H1 (cell line): Measurements from ENCODE around the gene NGEF. TPM values are rescaled to one million over a fixed set of nuclear protein-coding genes. Genes with fewer than 3 reads are reported as not detected.

ENCODE experiments used
- CTCF ChIA-PET: fragments of 300-600 bp; sonication (Branson Sonifier 250); formaldehyde crosslinking; loops from one replicate; lab custom pipeline; 2021; ENCODE audit not compliant: partially characterized antibody; lab: Charles Lee
- POLR2A ChIA-PET: fragments of 300-600 bp; sonication (Branson Sonifier 250); formaldehyde crosslinking; loops from one replicate; lab custom pipeline; 2021; ENCODE audit warnings: inconsistent platforms; ENCODE audit not compliant: partially characterized antibody; lab: Charles Lee
- DNase-seq, 2 experiments: peaks; one replicate each; pipeline versions ENCODE4 v3.0.0 to v3.0.0-alpha.2; 2010 to 2022; ENCODE audit warnings: low spot score in 2 of 2, low read depth in 1 of 2, mixed read lengths in 1 of 2
- FAIRE-seq: peaks from 2 replicates; lab custom pipeline; 2011; peaks lifted over from hg19 to GRCh38; lab: Jason Lieb, UNC
- H2AFZ ChIP-seq: 2 replicates; pipeline ENCODE4 v1.8.1; 2012; ENCODE audit warnings: low read length, inconsistent platforms
- H2AK5ac ChIP-seq: 2 replicates; pipeline ENCODE4 v1.6.1; 2013; ENCODE audit warnings: low read depth, low read length
- H2BK120ac ChIP-seq: replicated peaks from 2 replicates; pipeline ENCODE3; 2013; ENCODE audit warnings: low read depth, low read length, inconsistent platforms
- H2BK12ac ChIP-seq: 2 replicates; pipeline ENCODE4 v1.6.1; 2013; ENCODE audit warnings: low read depth, low read length
- H2BK15ac ChIP-seq: 2 replicates; pipeline ENCODE4 v1.6.1; 2013; ENCODE audit warnings: low read length
- H2BK20ac ChIP-seq: 2 replicates; pipeline ENCODE4 v1.6.1; 2013; ENCODE audit warnings: low read length
- H2BK5ac ChIP-seq: 2 replicates; pipeline ENCODE4 v1.6.1; 2013; ENCODE audit warnings: low read depth, low read length
- H3K14ac ChIP-seq: 2 replicates; pipeline ENCODE4 v1.6.1; 2013; ENCODE audit warnings: inconsistent platforms; ENCODE audit not compliant: insufficient read length
- H3K18ac ChIP-seq: 2 replicates; pipeline ENCODE4 v1.6.1; 2013; ENCODE audit warnings: low read length; ENCODE audit errors: extremely low read depth
- H3K23ac ChIP-seq: 2 replicates; pipeline ENCODE4 v1.6.1; 2013; ENCODE audit warnings: inconsistent platforms; ENCODE audit not compliant: insufficient read length
- H3K23me2 ChIP-seq: 2 replicates; pipeline ENCODE4 v1.6.1; 2013; ENCODE audit warnings: low read depth, low read length
- H3K27ac ChIP-seq: 2 replicates; pipeline ENCODE4 v1.6.1; 2011; ENCODE audit warnings: low read depth, low read length, inconsistent platforms
- H3K27me3 ChIP-seq, 4 experiments: replicated peaks in 1 of 4; 1 replicate in 1 of 4; 2 replicates in 3 of 4; pipeline versions ENCODE4 v1.6.1 to v1.8.1; 2011 to 2013; ENCODE audit warnings: low read length in 3 of 4, mild to moderate bottlenecking in 3 of 4, inconsistent platforms in 2 of 4, mixed read lengths in 2 of 4, moderate library complexity in 1 of 4; ENCODE audit not compliant: control insufficient read depth in 3 of 4, insufficient read depth in 3 of 4; ENCODE audit errors: extremely low read depth in 1 of 4
- H3K36me3 ChIP-seq, 4 experiments: 2 replicates each; pipeline versions ENCODE4 v1.6.1 to v1.8.1; 2011 to 2013; ENCODE audit warnings: mild to moderate bottlenecking in 4 of 4, low read length in 3 of 4, moderate library complexity in 2 of 4, control low read depth in 1 of 4, inconsistent platforms in 1 of 4; ENCODE audit not compliant: insufficient read depth in 4 of 4, control insufficient read depth in 2 of 4
- H3K4ac ChIP-seq: replicated peaks from 2 replicates; pipeline ENCODE3; 2013; ENCODE audit warnings: low read length, low read depth, mixed read lengths, inconsistent platforms; ENCODE audit not compliant: insufficient read length
- H3K4me1 ChIP-seq, 4 experiments: replicated peaks in 1 of 4; 1 replicate in 1 of 4; 2 replicates in 3 of 4; pipeline versions ENCODE4 v1.6.1 to v1.8.1; 2011 to 2013; ENCODE audit warnings: low read length in 3 of 4, inconsistent platforms in 2 of 4, mixed read lengths in 1 of 4; ENCODE audit not compliant: insufficient read depth in 4 of 4, control insufficient read depth in 3 of 4
- H3K4me2 ChIP-seq, 2 experiments: 2 replicates each; pipeline versions ENCODE4 v1.6.1 to v1.8.1; 2011 to 2013; ENCODE audit warnings: low read depth in 2 of 2, low read length in 2 of 2, control low read depth in 1 of 2, inconsistent platforms in 1 of 2, mild to moderate bottlenecking in 1 of 2; ENCODE audit not compliant: insufficient read depth in 1 of 2
- H3K4me3 ChIP-seq, 4 experiments: fragments of 200-600, 300-600 bp in 1 of 4; sonication (generic), shearing (Covaris generic), sonication (Bioruptor Twin) in 1 of 4; 2 replicates each; pipeline versions ENCODE4 v1.5.1 to v1.8.1; 2011 to 2016; ENCODE audit warnings: low read length in 4 of 4, low read depth in 3 of 4, control low read depth in 2 of 4, inconsistent platforms in 2 of 4, mild to moderate bottlenecking in 2 of 4, mixed read lengths in 1 of 4, moderate library complexity in 1 of 4; ENCODE audit not compliant: insufficient read depth in 2 of 4; ENCODE audit errors: extremely low read depth in 1 of 4
- H3K56ac ChIP-seq: replicated peaks from 2 replicates; pipeline ENCODE3; 2013; ENCODE audit warnings: low read depth, mild to moderate bottlenecking, mixed read lengths, low read length, inconsistent platforms; ENCODE audit not compliant: insufficient read length
- H3K79me1 ChIP-seq: 2 replicates; pipeline ENCODE4 v1.6.1; 2013; ENCODE audit warnings: low read depth, low read length, control low read depth
- H3K79me2 ChIP-seq, 2 experiments: 2 replicates each; pipeline versions ENCODE4 v1.6.1 to v1.8.1; 2012 to 2013; ENCODE audit warnings: low read length in 2 of 2, mild to moderate bottlenecking in 2 of 2, inconsistent platforms in 1 of 2; ENCODE audit not compliant: insufficient read depth in 2 of 2, control insufficient read depth in 1 of 2
- H3K9ac ChIP-seq, 4 experiments: replicated peaks in 1 of 4; 1 replicate in 1 of 4; 2 replicates in 3 of 4; pipeline versions ENCODE4 v1.6.1 to v1.8.1; 2011 to 2013; ENCODE audit warnings: low read depth in 3 of 4, low read length in 3 of 4, control low read depth in 2 of 4, mild to moderate bottlenecking in 2 of 4, moderate library complexity in 2 of 4, inconsistent platforms in 1 of 4; ENCODE audit errors: extremely low read depth in 1 of 4
- H3K9me3 ChIP-seq, 2 experiments: 2 replicates each; pipeline versions ENCODE4 v1.6.1 to v1.8.1; 2012 to 2013; ENCODE audit warnings: mild to moderate bottlenecking in 2 of 2, moderate library complexity in 2 of 2, control low read depth in 1 of 2, inconsistent platforms in 1 of 2, low read depth in 1 of 2, low read length in 1 of 2, mixed read lengths in 1 of 2; ENCODE audit not compliant: insufficient read depth in 2 of 2
- H4K20me1 ChIP-seq, 2 experiments: replicated peaks in 1 of 2; 2 replicates each; pipeline versions ENCODE3 to v1.8.1; 2011 to 2013; ENCODE audit warnings: inconsistent platforms in 2 of 2, low read length in 2 of 2, mild to moderate bottlenecking in 1 of 2; ENCODE audit not compliant: insufficient read depth in 2 of 2, control insufficient read depth in 1 of 2
- H4K5ac ChIP-seq: 2 replicates; pipeline ENCODE4 v1.6.1; 2013; ENCODE audit warnings: low read length, low read depth, mixed read lengths, inconsistent platforms; ENCODE audit not compliant: insufficient read length
- H4K8ac ChIP-seq: 2 replicates; pipeline ENCODE4 v1.8.0; 2013; ENCODE audit warnings: mild to moderate bottlenecking, moderate library complexity, low read length, inconsistent platforms; ENCODE audit not compliant: insufficient read depth; ENCODE audit errors: extremely low read depth
- H4K91ac ChIP-seq: replicated peaks from 2 replicates; pipeline ENCODE3; 2013; ENCODE audit warnings: low read length, mixed read lengths, inconsistent platforms; ENCODE audit not compliant: insufficient read length
- ASH2L ChIP-seq: fragments of 200-600, 300-600 bp; sonication (generic); IDR thresholded peaks from one replicate; pipeline ENCODE4 v1.7.1; 2017; ENCODE audit warnings: low read length
- CHD1 ChIP-seq: IDR thresholded peaks from 2 replicates; pipeline ENCODE4 v1.6.1; 2012; ENCODE audit warnings: low read depth, low read length, improper control_type of control experiment
- CREB1 ChIP-seq: IDR thresholded peaks from 2 replicates; pipeline ENCODE4 v1.6.1; 2012; ENCODE audit warnings: inconsistent platforms
- EZH2 ChIP-seq: fragments of 200-600 bp; sonication (generic); IDR thresholded peaks from 2 replicates; pipeline ENCODE4 v1.7.1; 2012; ENCODE audit warnings: low read depth, mild to moderate bottlenecking, moderate library complexity, low read length, inconsistent platforms; ENCODE audit not compliant: severe bottlenecking
- MAX ChIP-seq: IDR thresholded peaks from 2 replicates; pipeline ENCODE4 v1.6.1; 2012; ENCODE audit warnings: inconsistent platforms
- POLR2AphosphoS5 ChIP-seq: IDR thresholded peaks from 2 replicates; pipeline ENCODE4 v1.6.1; 2011; ENCODE audit warnings: low read depth, low read length
- SP4 ChIP-seq: IDR thresholded peaks from 2 replicates; pipeline ENCODE4 v1.6.1; 2012; ENCODE audit warnings: low read length, inconsistent platforms
- WGBS, 2 experiments: shearing (Covaris generic) in 1 of 2; methylation state at CpG; one replicate each; pipeline versions ENCODE4 v1.1.6 to v1.1.7; 2013 to 2015; ENCODE audit warnings: low lambda C conversion rate in 2 of 2, mixed read lengths in 2 of 2, inconsistent platforms in 1 of 2, low coverage in 1 of 2, missing lambda C conversion rate in 1 of 2; ENCODE audit not compliant: insufficient replicate concordance in 2 of 2, insufficient coverage in 1 of 2, insufficient read length in 1 of 2; ENCODE audit errors: extremely low coverage in 1 of 2, missing lambda C conversion rate in 1 of 2; 5-methylcytosine and 5-hydroxymethylcytosine counted together
- polyA plus RNA-seq, 7 experiments: library from polyadenylated mRNA; depleted of rRNA in 3 of 7; stranded (reverse) in 5 of 7; unstranded in 2 of 7; fragments of >200 nt in 5 of 7; fragments of 200-250 nt in 2 of 7; gene quantifications; 1 replicate in 5 of 7; 2 replicates in 1 of 7; 4 replicates in 1 of 7; pipeline versions ENCODE4 v1.2.1 to v1.2.3, GENCODE V29; 2011 to 2013; ENCODE audit warnings: missing spikeins in 2 of 7, mixed read lengths in 2 of 7
- total RNA-seq: library from RNA; stranded (reverse); fragmentation: NEBNext Ultra II Directional; extraction: Animal tissue kit (Norgen Biotek cat#: 25700); gene quantifications from 2 replicates; pipeline ENCODE4 v1.2.1, GENCODE V29; 2021
- TF ChIP-seq, protein P1 (sequence below), 3 experiments: IDR thresholded peaks; 1 replicate in 2 of 3; 2 replicates in 1 of 3; pipeline versions ENCODE4 v1.5.1 to v1.6.1; 2011; ENCODE audit warnings: low read length in 3 of 3, mild to moderate bottlenecking in 3 of 3, inconsistent platforms in 2 of 3, low read depth in 1 of 3, moderate library complexity in 1 of 3; ENCODE audit not compliant: insufficient read depth in 1 of 3; ENCODE audit errors: control extremely low read depth in 1 of 3

Gene NGEF
- total and polyA plus RNA-seq, 2 of the 8 experiments (the other 6 are each of a cell fraction or from before 2014, with no cell fraction given), result 2.7 to 3.2 TPM

GRCh38 chr2:233053928-233054784, 41.1 kb upstream of the NGEF start:
- H3K56ac ChIP-seq, result no peak overlapping the region
- no peak overlapping the region for H3K23ac ChIP-seq
- 0 out of 2 replicates have a peak overlapping the region, but pooled peaks have one; percentile 0 for H2BK15ac ChIP-seq
- DNase-seq, result peak; percentile 41 to 94
- H2BK5ac ChIP-seq, result no peak overlapping the region
- no peaks in the 10 kb centered on the region for H3K79me2 ChIP-seq
- no peaks in the 10 kb centered on the region; a peak in 1 of 7 replicates for H3K27me3 ChIP-seq
- H4K8ac ChIP-seq, result no peak overlapping the region
- no peak overlapping the region for H2BK12ac ChIP-seq
- H3K9ac ChIP-seq, result no peak overlapping the region
- no peak overlapping the region; the same call in 1 of the 2 replicates for H3K18ac ChIP-seq
- H3K4me3 ChIP-seq, result no peak overlapping the region
- H3K4me2 ChIP-seq, result no peak overlapping the region
- H2AK5ac ChIP-seq, result no peak overlapping the region
- H4K5ac ChIP-seq, result no peak overlapping the region
- H3K23me2 ChIP-seq, result peaks cover 8% of the 10 kb centered on the region; the same call in 1 of the 2 replicates
- no peak overlapping the region for H3K27ac ChIP-seq
- WGBS, 2 experiments, result 28% methylated on average over 22 of the region's 22 CpGs; no CpG with 5 or more reads in 1 of the 2 experiments
- peak overlapping the region; percentile 39 for H4K91ac ChIP-seq
- no peak overlapping the region for H3K14ac ChIP-seq
- peak overlapping the region; percentile 95 for H2AFZ ChIP-seq
- H3K9me3 ChIP-seq, result no peaks in the 10 kb centered on the region
- CTCF ChIA-PET, result interaction anchor here (0.6 to 5.1 kb wide), 62 partner anchors 7 to 517 kb away, joined by 3 to 47 read pairs (median 4); partner anchors contain the start of genes ATG16L1, INPP5D, NEU2 and SNORC
- H3K36me3 ChIP-seq, result no peaks in the 10 kb centered on the region
- no peak overlapping the region for H2BK120ac ChIP-seq
- H3K4me1 ChIP-seq, result peaks cover 10 to 16% (median 14%) of the 10 kb centered on the region in 4 experiments
- POLR2A ChIA-PET, result interaction anchor here (1.3 kb wide), 1 partner anchor 10 kb away, joined by 4 read pairs; no protein-coding TSS in a partner anchor
- no peaks in the 10 kb centered on the region for H4K20me1 ChIP-seq
- no peak overlapping the region for H3K4ac ChIP-seq
- FAIRE-seq, result peak; percentile 42
- H2BK20ac ChIP-seq, result no peak overlapping the region
- no peaks in the 10 kb centered on the region for H3K79me1 ChIP-seq
- TF ChIP-seq SP4, result 0 out of 2 replicates have a peak, but pooled peaks have one; percentile 42
- TF ChIP-seq, protein P1, sequence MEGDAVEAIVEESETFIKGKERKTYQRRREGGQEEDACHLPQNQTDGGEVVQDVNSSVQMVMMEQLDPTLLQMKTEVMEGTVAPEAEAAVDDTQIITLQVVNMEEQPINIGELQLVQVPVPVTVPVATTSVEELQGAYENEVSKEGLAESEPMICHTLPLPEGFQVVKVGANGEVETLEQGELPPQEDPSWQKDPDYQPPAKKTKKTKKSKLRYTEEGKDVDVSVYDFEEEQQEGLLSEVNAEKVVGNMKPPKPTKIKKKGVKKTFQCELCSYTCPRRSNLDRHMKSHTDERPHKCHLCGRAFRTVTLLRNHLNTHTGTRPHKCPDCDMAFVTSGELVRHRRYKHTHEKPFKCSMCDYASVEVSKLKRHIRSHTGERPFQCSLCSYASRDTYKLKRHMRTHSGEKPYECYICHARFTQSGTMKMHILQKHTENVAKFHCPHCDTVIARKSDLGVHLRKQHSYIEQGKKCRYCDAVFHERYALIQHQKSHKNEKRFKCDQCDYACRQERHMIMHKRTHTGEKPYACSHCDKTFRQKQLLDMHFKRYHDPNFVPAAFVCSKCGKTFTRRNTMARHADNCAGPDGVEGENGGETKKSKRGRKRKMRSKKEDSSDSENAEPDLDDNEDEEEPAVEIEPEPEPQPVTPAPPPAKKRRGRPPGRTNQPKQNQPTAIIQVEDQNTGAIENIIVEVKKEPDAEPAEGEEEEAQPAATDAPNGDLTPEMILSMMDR (IDR thresholded peaks at IDR 0.05; ENCODE audit: control extremely low read depth in 1 of 3, insufficient read depth in 1 of 3, low read depth in 1 of 3, low read length in 3 of 3), result peak; percentile 92 to 94 (median 93)
- TF ChIP-seq CREB1, result no peak
- TF ChIP-seq EZH2, result no peak
- no peak for TF ChIP-seq POLR2AphosphoS5
- no peak for TF ChIP-seq ASH2L
- TF ChIP-seq MAX, result peak; percentile 47; the same call in 1 of the 2 replicates
- no peak for TF ChIP-seq CHD1
